GM21723 (cell line): ENCODE data around the gene MAP3K5.
"Not testable (repeated sequence)": the region's sequence is repeated elsewhere in the genome, so short reads cannot be mapped to it uniquely, and the experiment has no call there.

Experiments
- ATAC-seq: cut with Tn5 transposase; IDR thresholded peaks from one replicate; pipeline ENCODE4 v1.9.1; 2021; ENCODE audit warnings: mild to moderate bottlenecking, moderate library complexity; ENCODE audit not compliant: unreplicated experiment

The MAP3K5 gene

DNA sequence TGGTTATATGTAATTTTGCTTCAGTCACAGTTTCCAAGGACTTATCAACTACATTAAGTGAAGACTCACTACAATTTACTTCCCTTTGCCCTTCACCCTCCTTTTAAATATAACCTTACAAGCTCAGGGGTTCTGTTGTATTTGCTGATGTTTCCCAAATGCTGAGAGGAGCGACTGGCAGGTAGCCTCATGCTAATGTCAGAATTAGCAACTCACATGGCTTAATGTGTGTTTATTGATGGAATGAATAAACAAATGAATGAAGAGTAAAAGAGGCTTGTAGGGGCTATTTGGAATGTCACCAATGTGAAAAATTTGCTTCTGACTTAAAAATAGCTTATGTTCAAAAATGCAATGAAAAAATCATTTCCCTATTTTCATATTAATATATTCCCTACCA lies 200.7 kb downstream of the MAP3K5 start:
- ATAC-seq = no peak

DNA sequence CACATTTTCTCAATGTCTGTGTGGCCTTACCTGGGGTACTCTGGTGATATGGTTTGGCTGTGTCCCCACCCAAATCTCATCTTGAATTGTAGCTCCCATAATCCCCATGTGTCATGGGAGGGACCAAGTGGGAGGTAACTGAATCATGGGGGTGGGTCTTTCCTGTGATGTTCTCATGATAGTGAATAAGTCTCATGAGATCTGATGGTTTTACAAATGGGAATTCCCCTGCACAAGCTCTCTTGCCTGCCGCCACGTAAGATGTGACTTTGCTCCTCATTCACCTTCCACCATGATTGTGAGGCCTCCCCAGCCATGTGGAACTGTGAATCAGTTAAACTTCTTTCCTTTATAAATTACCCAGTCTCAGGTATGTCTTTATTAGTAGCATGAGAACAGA lies 201.4 kb downstream of the MAP3K5 start:
- not testable (repeated sequence) for ATAC-seq

GRCh38 chr6:136587527-136587926 lies 204.8 kb downstream of the MAP3K5 start:
- ATAC-seq = no peak

GRCh38 chr6:136586295-136586694 lies 206.0 kb downstream of the MAP3K5 start:
- no peak for ATAC-seq

GRCh38 chr6:136585523-136585922 lies 206.8 kb downstream of the MAP3K5 start:
- ATAC-seq = not testable (repeated sequence)

- ATAC-seq = not testable (repeated sequence)
Observed at GRCh38 chr6:136584290-136584689, 208.0 kb downstream of the MAP3K5 start.

DNA sequence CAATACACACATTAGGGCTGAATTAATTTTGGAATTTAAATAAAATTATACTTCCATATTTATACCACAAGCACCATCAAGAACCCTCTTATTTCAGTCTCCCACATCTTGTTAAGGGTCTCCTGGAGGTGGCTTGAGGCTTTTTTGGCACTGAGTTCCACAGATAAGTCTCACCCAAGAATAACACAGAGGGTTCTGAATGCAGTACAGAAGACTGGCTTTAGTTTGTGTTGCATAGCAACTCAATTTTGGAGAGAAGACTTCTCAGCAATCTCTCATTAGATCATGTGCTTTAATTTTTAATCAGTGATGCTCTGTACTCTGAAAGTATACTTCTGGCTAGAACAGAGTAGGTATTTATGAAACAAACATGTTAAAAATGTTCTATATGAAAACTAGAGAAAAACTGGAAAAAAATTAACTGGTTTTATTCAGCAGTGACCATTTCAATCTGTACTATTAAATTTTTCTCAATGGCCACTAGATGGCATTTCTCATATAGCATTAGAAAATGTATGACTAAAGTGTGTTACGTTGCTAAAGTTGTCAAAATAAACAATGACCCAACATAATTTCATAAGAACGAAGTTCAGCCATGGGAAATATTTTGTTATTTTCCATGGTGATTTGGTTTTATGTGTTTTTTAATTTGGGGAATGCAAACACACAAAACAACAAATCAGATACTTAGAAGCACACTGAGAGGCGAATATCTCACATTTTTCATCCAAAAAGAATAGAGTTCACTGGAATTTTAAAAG lies 209.4 kb downstream of the MAP3K5 start:
- ATAC-seq = no peak

DNA sequence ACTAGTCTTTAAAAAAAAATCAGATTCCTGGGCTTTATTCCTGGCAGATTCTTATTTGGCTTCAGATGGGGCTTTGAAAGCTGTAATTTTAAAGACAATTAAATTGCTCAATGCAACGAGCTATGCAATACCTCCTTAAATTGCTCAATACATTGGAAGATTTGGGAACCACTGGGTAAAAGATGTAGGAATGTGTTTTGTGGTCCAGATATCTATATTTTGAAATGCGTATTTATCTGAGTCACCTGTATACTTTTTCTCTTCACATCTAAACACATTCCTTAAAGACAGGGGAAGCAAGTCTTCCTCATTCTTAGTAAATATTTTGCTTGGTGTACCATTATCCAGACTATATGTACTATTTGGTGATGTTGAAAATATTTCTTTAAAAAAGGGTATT lies 212.5 kb downstream of the MAP3K5 start:
- ATAC-seq = no peak

DNA sequence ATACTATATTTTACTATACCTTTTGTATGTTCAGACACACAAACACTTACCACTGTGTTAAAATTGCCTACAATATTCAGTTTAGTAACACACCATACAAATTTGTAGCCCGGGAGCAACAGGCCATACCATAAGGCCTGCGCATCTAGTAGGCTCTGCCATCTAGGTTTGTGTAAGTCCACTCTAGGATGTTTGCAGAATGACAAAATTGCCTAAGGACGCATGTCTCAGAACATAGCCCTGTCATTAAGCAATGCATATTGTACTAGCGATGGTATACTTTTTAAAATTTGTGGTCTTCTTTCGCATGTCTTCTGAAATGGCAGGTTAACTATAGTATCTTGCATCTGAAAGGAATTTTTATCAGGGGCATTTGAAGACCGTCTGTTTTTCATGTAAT lies 215.5 kb downstream of the MAP3K5 start:
- no peak for ATAC-seq

DNA sequence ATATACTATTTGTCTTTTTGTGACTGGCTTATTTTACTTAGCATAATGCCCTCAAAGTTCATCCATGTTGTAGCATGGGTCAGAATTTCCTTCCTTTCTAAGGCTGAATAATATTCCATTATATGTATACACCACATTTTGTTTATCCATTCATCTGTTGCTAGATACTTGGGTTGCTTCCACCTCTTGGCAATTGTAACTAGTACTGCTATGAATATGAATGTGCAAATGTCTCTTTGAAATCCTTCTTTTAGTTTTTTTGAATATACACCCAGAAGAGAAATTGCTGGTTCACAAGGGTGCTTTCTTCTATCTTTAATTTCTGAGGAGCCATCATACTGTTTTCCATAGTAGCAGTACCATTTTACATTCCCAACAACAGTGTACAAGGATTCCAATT lies 220.8 kb downstream of the MAP3K5 start:
- ATAC-seq = no peak

DNA sequence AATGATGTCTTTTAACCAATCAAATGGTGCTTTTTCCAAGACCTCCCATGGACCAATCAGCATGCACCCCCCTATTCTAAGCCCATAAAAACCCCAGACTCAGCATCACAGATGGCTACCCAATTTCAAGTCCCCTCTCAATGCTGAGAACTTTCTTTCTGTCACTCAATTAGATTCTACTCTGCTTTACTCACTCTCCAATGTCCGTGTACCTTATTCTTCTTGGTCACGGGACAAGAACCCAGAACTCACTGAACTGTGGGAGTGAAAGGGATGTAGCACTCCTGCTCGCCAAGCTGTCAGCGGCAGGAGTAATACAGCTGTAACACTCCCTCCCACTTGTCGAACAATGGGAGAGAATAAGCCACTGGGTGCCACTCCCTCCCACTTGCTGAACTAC lies 221.2 kb downstream of the MAP3K5 start:
- no peak for ATAC-seq

GRCh38 chr6:136568129-136568528 lies 224.1 kb downstream of the MAP3K5 start:
- ATAC-seq = no peak

DNA sequence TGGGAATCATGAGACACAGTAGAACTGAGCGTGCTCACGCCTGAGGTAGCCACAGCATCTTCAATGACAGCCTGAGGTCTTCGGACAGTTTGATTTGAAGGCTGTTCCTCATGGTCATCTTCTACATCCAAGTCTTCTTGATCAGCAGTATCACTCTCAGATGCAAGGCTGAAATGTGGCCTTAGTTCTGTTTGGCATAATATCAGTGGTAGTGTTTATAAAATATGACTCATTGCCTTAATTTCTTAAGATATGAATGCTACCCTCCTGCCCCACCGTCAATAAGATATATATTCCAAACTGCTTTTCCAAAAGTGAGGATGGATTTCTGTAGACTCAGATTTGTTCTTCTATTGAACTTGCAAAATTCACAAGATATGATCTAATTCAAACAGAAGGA lies 224.6 kb downstream of the MAP3K5 start:
- no peak for ATAC-seq

- no peak for ATAC-seq
Observed at GRCh38 chr6:136566851-136567250, 225.4 kb downstream of the MAP3K5 start.

GRCh38 chr6:136566007-136566487 lies 226.2 kb downstream of the MAP3K5 start:
- no peak for ATAC-seq

GRCh38 chr6:136564180-136564579 lies 228.1 kb downstream of the MAP3K5 start:
- no peak for ATAC-seq

DNA sequence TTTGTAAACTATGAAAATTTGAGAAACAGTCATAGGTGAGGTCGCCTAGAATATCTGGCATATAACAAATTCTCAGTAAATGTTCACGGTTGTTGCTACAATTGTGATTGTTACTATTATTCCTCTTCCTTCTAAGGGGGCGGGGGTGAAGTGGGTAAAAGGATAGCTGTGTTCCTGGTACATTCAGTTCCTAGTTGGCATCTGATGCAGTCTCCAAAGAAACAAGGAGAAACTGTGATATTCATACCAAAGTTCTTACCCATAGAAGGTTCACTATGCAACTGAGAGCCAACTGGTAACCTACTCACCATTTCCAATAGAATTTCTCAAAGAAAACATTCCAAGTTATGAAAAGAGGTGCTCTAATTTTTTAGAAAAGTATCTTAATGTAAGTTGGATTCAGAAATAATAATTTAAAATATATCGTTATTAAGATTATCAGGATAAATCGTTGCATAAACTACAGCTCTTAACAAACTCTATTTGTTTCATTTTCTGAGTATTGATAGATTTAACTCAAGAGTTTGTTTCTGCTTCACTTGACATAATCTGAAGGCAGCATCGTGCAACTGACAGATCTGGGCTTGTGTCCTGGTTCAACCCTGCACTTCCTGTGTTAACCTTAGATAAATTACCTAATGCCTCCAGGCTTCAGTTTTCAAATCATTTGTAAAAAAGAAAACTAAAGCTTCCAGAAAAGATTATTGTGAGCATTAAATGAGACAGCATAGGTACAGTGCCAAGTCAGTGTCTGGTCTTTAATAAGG lies 228.7 kb downstream of the MAP3K5 start:
- no peak for ATAC-seq

GRCh38 chr6:136562211-136562610 lies 230.1 kb downstream of the MAP3K5 start:
- ATAC-seq = no peak

DNA sequence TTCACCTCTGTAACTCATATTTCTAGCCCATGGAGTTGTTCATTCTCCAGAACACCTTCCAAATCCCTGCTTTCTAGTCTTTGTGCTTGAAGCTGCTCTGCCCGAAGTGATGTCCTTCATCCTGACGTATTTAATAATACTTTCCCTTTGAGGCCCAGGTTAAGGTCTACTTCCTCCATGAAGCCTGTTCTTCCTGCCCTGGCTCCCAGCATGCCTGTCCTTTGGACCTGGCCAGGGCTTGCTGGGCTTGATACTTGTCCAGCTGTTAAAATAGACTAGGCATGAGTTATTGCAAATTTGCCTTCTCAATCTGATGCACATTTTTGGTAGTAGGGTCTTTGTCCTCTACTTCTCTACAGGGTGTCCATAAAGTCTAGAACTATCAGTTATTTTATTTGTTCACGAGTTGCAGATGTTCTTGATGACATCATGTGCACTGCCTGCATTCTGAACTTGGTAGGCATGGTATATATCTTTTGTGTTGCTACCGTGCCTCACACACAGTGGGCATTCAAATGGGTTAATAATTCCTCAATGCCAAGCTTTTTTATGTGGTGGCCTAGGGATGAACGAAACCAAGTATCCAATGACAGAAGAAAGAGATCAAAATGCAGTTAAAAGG lies 239.0 kb downstream of the MAP3K5 start:
- no peak for ATAC-seq

GRCh38 chr6:136552054-136552453 lies 240.2 kb downstream of the MAP3K5 start:
- no peak for ATAC-seq

- no peak for ATAC-seq
Observed at GRCh38 chr6:136551103-136551502, 241.2 kb downstream of the MAP3K5 start.
